Esophagus squamous epithelium (tissue), 4 donors: ENCODE results near the gene HHATL.

Experiments used
- POLR2A ChIP-seq, 4 donors: fragments of 450-650 bp; IDR thresholded peaks; one replicate each; pipeline ENCODE4 v1.6.1; 2017; ENCODE audit warnings: antibody characterized with exemption in 4 of 4, mild to moderate bottlenecking in 4 of 4, moderate library complexity in 3 of 4
- TF ChIP-seq, protein P1 (sequence below), 6 experiments: fragments of 450-650 bp in 4 of 6; fragments of 200-600 bp in 2 of 6; sonication (generic) in 2 of 6; IDR thresholded peaks; one replicate each; pipeline ENCODE4 v1.5.1; 2016 to 2019; ENCODE audit warnings: antibody characterized with exemption in 6 of 6, mild to moderate bottlenecking in 4 of 6, moderate library complexity in 4 of 6

DNA sequence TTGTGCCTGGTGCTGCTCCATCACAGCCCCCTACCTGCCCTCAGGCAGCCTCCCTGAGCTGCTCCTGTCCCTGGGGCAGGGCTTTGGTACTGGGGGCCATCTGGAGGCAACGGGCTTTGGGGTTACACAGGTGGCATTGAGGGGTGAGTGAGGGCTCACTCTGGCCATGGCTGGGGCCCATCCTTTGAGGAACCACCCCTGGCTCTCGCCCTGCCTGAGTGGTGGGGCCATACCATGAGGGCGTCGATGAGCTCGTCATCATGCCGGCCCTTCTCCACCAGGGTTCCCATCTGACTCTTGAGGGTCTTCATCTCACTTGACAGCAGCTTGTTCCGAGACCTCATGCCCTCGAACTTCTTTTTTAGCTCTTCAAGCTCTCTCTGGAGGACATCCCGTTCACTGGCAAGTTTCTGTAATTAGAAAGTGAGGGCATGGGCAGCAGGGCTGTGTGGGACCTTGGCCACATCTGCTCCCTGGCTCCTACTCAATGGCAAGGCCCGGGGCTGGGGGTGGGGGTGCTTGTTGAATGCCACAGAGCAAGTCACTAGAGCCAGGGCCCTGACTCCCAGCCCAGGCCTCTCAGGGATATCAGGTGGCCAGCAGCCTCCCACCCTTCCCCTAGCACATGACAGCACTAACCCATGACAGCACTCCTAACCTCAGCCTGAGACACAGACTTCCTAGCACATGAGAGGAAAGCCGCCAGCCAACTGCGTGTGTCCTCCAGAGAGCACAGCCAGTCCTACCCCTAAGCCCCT is 37.0 kb upstream of the HHATL start:
- TF ChIP-seq, protein P1, sequence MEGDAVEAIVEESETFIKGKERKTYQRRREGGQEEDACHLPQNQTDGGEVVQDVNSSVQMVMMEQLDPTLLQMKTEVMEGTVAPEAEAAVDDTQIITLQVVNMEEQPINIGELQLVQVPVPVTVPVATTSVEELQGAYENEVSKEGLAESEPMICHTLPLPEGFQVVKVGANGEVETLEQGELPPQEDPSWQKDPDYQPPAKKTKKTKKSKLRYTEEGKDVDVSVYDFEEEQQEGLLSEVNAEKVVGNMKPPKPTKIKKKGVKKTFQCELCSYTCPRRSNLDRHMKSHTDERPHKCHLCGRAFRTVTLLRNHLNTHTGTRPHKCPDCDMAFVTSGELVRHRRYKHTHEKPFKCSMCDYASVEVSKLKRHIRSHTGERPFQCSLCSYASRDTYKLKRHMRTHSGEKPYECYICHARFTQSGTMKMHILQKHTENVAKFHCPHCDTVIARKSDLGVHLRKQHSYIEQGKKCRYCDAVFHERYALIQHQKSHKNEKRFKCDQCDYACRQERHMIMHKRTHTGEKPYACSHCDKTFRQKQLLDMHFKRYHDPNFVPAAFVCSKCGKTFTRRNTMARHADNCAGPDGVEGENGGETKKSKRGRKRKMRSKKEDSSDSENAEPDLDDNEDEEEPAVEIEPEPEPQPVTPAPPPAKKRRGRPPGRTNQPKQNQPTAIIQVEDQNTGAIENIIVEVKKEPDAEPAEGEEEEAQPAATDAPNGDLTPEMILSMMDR (IDR thresholded peaks at IDR 0.05): no peak
- no peak for TF ChIP-seq POLR2A (IDR thresholded peaks at IDR 0.05)
